Fibroblast of pulmonary artery (primary cell): ENCODE data around the gene PPP1R13L.

Source experiments
- DNase-seq: peaks from one replicate; pipeline ENCODE4 v3.0.0-alpha.2; 2010; ENCODE audit warnings: low read depth
- H3K4me3 ChIP-seq: replicated peaks from 2 replicates; pipeline ENCODE4 v1.5.1; 2011; ENCODE audit warnings: low read depth, mild to moderate bottlenecking, control low read depth, low read length, moderate library complexity
- CTCF ChIP-seq: IDR thresholded peaks from 2 replicates; pipeline ENCODE4 v1.5.1; 2011; ENCODE audit warnings: mild to moderate bottlenecking, control low read depth, low read length, inconsistent platforms; ENCODE audit errors: missing control alignments

Gene PPP1R13L

GRCh38 chr19:45403781-45404556 lies 900 bp downstream of the PPP1R13L start:
- H3K4me3 ChIP-seq: peak overlapping the region; percentile 76
- TF ChIP-seq CTCF: peak; percentile 60
- DNase-seq: peak; percentile 39

- no peak for TF ChIP-seq CTCF
- DNase-seq: no peak
- H3K4me3 ChIP-seq: peak overlapping the region; percentile 76
Observed at GRCh38 chr19:45403272-45403671, 1.6 kb downstream of the PPP1R13L start.

GRCh38 chr19:45402298-45403061 lies 2.4 kb downstream of the PPP1R13L start:
- H3K4me3 ChIP-seq: no peak overlapping the region
- peak; percentile 36 for DNase-seq
- peak; percentile 36 for TF ChIP-seq CTCF

- TF ChIP-seq CTCF: no peak
- no peak overlapping the region for H3K4me3 ChIP-seq
- DNase-seq: no peak
Observed at GRCh38 chr19:45401815-45402214, 3.1 kb downstream of the PPP1R13L start.

GRCh38 chr19:45400192-45400591 lies 4.7 kb downstream of the PPP1R13L start:
- DNase-seq: no peak
- H3K4me3 ChIP-seq: no peak overlapping the region
- no peak for TF ChIP-seq CTCF

GRCh38 chr19:45395821-45396617 lies 8.8 kb downstream of the PPP1R13L start:
- TF ChIP-seq CTCF: no peak
- no peak overlapping the region for H3K4me3 ChIP-seq
- no peak for DNase-seq
